ENCODE measurements around the gene CUX1. TPM values are rescaled to one million over a fixed set of nuclear protein-coding genes. Genes with fewer than 3 reads are reported as not detected.

CUX1 gene
- total and polyA plus RNA-seq, 12 donors: 34.5 to 176 (median 145) TPM

DNA sequence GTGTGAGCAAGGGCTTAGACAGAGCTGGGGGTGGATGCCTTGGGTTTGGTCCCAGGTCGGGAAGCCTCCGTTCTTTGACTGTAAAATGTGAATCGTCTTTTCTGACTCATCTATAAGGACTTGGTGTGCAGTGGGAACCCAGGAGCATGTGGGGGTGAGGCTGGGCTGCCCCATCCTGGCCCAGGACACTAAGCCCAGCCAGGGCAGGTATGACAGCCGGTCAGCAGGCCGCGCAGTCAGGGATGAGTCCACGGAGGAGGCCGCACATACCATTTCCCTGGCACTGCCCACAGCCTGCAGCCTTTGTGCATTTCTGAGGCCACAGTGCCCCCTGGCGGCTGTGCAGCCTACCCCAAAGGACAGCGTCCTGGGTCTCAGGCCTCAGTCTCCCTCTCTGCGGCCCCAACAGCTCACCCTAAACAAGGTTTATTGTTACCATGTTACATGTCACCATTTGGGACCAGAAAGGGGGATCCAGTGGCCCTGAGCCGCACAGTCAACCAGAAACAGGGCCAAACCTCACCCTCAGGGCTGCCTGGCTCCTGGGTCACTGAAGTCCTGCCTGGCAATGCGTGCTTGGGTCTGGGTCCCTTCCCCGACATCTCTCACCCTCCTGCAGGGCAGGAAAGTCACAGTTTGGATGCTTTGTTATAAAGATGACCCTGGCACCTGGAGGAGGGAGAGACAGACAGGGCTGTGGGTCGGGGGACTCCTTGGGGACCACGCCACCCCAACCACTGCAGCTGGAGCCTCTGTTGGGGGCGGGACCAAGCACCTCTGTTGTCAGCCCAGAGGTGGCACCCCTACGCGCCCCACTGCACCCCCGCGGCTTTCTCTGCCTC is 454.9 kb downstream of the CUX1 start:
- ATAC-seq (peak; percentile 87 to 90 (median 89)), DNase-seq (peak; percentile 66 to 82)
- 48 to 53% methylated on average over 21 of the region's 21 CpGs for WGBS, 2 donors
- no peaks in the 10 kb centered on the region for H3K9me3 ChIP-seq
- no peak overlapping the region for H3K4me3 ChIP-seq
- peaks cover 0 to 7% (median 0%) of the 10 kb centered on the region in 9 donors for H3K4me1 ChIP-seq
- TF ChIP-seq, protein P1, sequence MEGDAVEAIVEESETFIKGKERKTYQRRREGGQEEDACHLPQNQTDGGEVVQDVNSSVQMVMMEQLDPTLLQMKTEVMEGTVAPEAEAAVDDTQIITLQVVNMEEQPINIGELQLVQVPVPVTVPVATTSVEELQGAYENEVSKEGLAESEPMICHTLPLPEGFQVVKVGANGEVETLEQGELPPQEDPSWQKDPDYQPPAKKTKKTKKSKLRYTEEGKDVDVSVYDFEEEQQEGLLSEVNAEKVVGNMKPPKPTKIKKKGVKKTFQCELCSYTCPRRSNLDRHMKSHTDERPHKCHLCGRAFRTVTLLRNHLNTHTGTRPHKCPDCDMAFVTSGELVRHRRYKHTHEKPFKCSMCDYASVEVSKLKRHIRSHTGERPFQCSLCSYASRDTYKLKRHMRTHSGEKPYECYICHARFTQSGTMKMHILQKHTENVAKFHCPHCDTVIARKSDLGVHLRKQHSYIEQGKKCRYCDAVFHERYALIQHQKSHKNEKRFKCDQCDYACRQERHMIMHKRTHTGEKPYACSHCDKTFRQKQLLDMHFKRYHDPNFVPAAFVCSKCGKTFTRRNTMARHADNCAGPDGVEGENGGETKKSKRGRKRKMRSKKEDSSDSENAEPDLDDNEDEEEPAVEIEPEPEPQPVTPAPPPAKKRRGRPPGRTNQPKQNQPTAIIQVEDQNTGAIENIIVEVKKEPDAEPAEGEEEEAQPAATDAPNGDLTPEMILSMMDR (IDR thresholded peaks at IDR 0.05): peak; percentile 76 to 95 (median 89)
- H3K27ac ChIP-seq: no peak overlapping the region
- H3K36me3 ChIP-seq: no peaks in the 10 kb centered on the region
- intact Hi-C loops (cut with DNase I): loop anchor here (1.0 to 10.0 kb wide), 11 partner anchors 585 to 730 kb away; no protein-coding TSS in a partner anchor
- no peaks in the 10 kb centered on the region for H3K27me3 ChIP-seq

DNA sequence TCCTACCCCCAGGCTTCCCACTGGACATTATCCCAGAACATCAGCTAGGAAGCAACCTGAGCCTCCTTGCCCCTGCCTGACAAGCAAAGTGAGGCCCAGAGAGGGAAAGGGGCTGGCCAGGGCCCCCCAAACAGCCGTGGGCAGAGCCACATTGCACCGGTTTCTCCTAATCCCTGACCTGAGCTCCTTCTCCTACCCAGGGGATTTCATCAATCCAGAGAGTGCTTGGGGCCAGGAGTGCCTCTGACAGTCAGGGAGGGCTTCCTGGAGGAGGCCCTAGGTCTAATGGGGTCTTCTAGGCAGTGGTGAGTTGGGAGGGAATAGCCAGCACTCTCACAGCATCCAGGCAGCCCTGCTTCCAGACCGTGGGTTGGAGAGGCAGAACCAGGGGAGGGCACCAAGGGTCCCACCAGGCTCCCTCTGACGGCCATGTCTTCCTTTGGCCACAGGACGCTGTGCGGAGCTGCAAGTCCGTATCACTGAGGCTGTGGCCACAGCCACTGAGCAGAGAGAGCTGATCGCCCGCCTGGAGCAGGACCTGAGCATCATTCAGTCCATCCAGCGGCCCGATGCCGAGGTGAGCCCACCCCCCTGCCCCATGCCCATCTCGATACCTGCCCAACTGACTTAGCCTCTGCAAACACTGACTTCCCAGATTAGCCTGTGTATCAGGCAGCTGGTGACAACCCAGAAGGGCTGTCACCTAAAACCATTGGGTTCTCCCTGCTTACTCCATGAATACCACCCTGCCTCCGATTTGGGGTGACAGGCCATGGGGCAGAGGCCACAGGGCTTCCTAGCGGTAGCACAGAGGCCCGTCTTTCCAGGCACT is 455.7 kb downstream of the CUX1 start:
- Histone ChIP-seq H3K9me3 (no peaks in the 10 kb centered on the region), H3K4me1 (peaks cover 0 to 7% (median 0%) of the 10 kb centered on the region in 9 donors), H3K4me3 (no peak overlapping the region), H3K27me3 (no peaks in the 10 kb centered on the region), H3K36me3 (no peaks in the 10 kb centered on the region), H3K27ac (no peak overlapping the region)
- intact Hi-C loops (cut with DNase I): loop anchor here (1.0 to 10.0 kb wide), 11 partner anchors 586 to 731 kb away; no protein-coding TSS in a partner anchor
- 84 to 90% methylated on average over 16 of the region's 16 CpGs for WGBS, 2 donors
- DNase-seq (no peak), ATAC-seq (no peak)
- TF ChIP-seq, protein P1 (IDR thresholded peaks at IDR 0.05): no peak

DNA sequence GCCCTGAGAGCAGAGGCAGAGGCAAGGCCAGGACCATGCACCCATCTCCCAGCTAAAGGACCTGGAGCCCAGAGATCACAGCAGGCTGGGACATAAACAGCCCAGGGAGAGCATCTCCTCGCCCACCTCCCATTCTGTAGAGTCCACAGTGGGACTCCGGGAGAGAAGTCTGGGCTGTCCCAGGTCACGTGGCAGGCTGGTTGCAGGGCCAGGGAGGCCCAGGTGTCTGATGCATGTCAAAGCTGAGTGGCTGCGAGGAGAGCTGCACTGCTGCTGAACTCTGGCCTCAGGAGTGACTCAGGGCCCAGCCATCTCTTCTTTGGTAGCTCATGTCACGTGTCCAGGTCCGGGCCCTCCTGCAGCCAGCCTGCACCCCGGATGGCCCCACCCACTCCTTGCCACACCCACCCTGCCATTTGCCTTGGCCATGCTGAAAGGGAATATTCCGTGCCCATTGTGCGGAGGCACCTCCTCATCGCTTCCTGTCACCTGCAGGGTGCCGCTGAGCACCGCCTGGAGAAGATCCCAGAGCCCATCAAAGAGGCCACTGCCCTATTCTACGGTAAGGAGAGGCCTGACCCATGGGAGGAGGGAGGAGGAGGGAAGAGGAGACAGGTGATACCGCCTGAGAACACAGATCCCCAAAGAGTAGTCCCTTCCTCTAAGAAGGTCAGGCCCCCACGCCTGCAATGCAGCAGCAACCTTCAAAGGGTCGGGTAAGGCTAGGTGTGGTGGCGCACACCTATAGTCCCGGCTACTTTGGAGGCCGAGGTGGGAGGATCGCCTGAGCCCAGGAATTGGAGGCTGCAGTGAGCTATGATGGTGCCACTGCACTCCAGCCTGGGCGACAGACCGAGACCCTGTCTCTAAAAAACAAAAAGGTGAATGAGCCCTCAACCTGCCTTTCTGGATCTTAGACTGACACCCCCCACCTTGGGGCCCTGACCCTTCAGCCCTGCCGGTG is 456.6 kb downstream of the CUX1 start:
- WGBS, 2 donors: 84 to 85% methylated on average over 22 to 23 of the region's 23 CpGs
- intact Hi-C loops (cut with DNase I): loop anchor here (2.0 to 10.0 kb wide), 8 partner anchors 587 to 731 kb away; no protein-coding TSS in a partner anchor
- peaks cover 0 to 7% (median 0%) of the 10 kb centered on the region in 9 donors for H3K4me1 ChIP-seq
- no peak for DNase-seq
- no peak overlapping the region for H3K27ac ChIP-seq
- ATAC-seq: no peak
- no peaks in the 10 kb centered on the region for H3K9me3 ChIP-seq
- no peak overlapping the region for H3K4me3 ChIP-seq
- TF ChIP-seq, protein P1 (IDR thresholded peaks at IDR 0.05): no peak
- no peaks in the 10 kb centered on the region for H3K27me3 ChIP-seq
- no peaks in the 10 kb centered on the region for H3K36me3 ChIP-seq

Measured in heart right ventricle (tissue), 16 donors.